Liver (tissue), 9 donors: ENCODE measurements around the gene SPAM1. TPM values are rescaled to one million over a fixed set of nuclear protein-coding genes. Genes with fewer than 3 reads are reported as not detected.

Experiments used
- DNase-seq: peaks from one replicate; pipeline ENCODE4 v3.0.0-alpha.2; 2017; ENCODE audit warnings: low spot score
- H3K27ac ChIP-seq, 2 donors: one replicate each; pipeline ENCODE4 v1.7.0; 2013; ENCODE audit warnings: inconsistent platforms in 2 of 2, low read length in 2 of 2, control low read depth in 1 of 2, low read depth in 1 of 2, mild to moderate bottlenecking in 1 of 2
- H3K27me3 ChIP-seq, 4 donors: one replicate each; pipeline versions ENCODE4 v1.6.1 to v1.7.0; 2013; ENCODE audit warnings: low read length in 3 of 4, inconsistent platforms in 1 of 4, mild to moderate bottlenecking in 1 of 4, moderate library complexity in 1 of 4; ENCODE audit not compliant: control insufficient read depth in 4 of 4, insufficient read depth in 4 of 4
- H3K36me3 ChIP-seq, 4 donors: one replicate each; pipeline versions ENCODE4 v1.6.1 to v1.7.0; 2013; ENCODE audit warnings: low read length in 3 of 4, mild to moderate bottlenecking in 3 of 4, low read depth in 1 of 4, moderate library complexity in 1 of 4; ENCODE audit not compliant: control insufficient read depth in 4 of 4, insufficient read depth in 3 of 4
- H3K4me1 ChIP-seq, 4 donors: one replicate each; pipeline versions ENCODE4 v1.6.1 to v1.7.0; 2013; ENCODE audit warnings: low read length in 3 of 4, mild to moderate bottlenecking in 3 of 4, moderate library complexity in 1 of 4; ENCODE audit not compliant: control insufficient read depth in 4 of 4, insufficient read depth in 4 of 4
- H3K4me3 ChIP-seq, 3 donors: one replicate each; pipeline versions ENCODE4 v1.6.1 to v1.7.0; 2013; ENCODE audit warnings: low read length in 3 of 3, control low read depth in 1 of 3, low read depth in 1 of 3, mild to moderate bottlenecking in 1 of 3
- H3K9ac ChIP-seq, 2 donors: one replicate each; pipeline ENCODE4 v1.7.0; 2013; ENCODE audit warnings: low read length in 2 of 2, mild to moderate bottlenecking in 2 of 2, moderate library complexity in 2 of 2, control low read depth in 1 of 2, low read depth in 1 of 2
- H3K9me3 ChIP-seq, 4 donors: one replicate each; pipeline versions ENCODE4 v1.6.1 to v1.7.0; 2013; ENCODE audit warnings: low read length in 3 of 4; ENCODE audit not compliant: control insufficient read depth in 4 of 4
- ATF3 ChIP-seq: IDR thresholded peaks from 2 replicates; pipeline ENCODE4 v1.6.1; 2016; ENCODE audit warnings: antibody characterized with exemption
- CTCF ChIP-seq: fragments of 150-350 bp; IDR thresholded peaks from 2 replicates; pipeline ENCODE4 v1.5.1; 2017; ENCODE audit warnings: improper control_type of control experiment, low read depth, low read length; ENCODE audit not compliant: missing input control
- FOXA2 ChIP-seq: IDR thresholded peaks from 2 replicates; pipeline ENCODE4 v1.6.1; 2016; ENCODE audit warnings: antibody characterized with exemption
- GABPA ChIP-seq, 2 donors: IDR thresholded peaks in 1 of 2; conservative IDR thresholded peaks in 1 of 2; 2 replicates each; pipeline ENCODE4 v1.6.1; 2016; ENCODE audit warnings: antibody characterized with exemption in 2 of 2, mild to moderate bottlenecking in 1 of 2, moderate library complexity in 1 of 2
- HNF4A ChIP-seq, 2 donors: conservative IDR thresholded peaks; 2 replicates each; pipeline ENCODE4 v1.6.1; 2016; ENCODE audit warnings: antibody characterized with exemption in 2 of 2, mild to moderate bottlenecking in 2 of 2
- HNF4G ChIP-seq: IDR thresholded peaks from 2 replicates; pipeline ENCODE4 v1.6.1; 2016; ENCODE audit warnings: antibody characterized with exemption
- MAX ChIP-seq: IDR thresholded peaks from 2 replicates; pipeline ENCODE4 v1.6.1; 2016; ENCODE audit warnings: antibody characterized with exemption
- NR2F2 ChIP-seq: IDR thresholded peaks from 2 replicates; pipeline ENCODE4 v1.6.1; 2016; ENCODE audit warnings: antibody characterized with exemption
- RAD21 ChIP-seq, 2 donors: IDR thresholded peaks; 2 replicates each; pipeline ENCODE4 v1.6.1; 2016; ENCODE audit warnings: antibody characterized with exemption in 2 of 2, mild to moderate bottlenecking in 2 of 2
- REST ChIP-seq: IDR thresholded peaks from 2 replicates; pipeline ENCODE4 v1.6.1; 2016; ENCODE audit warnings: antibody characterized with exemption, mild to moderate bottlenecking
- RXRA ChIP-seq, 2 donors: IDR thresholded peaks; 2 replicates each; pipeline ENCODE4 v1.6.1; 2017 to 2018; ENCODE audit warnings: antibody characterized with exemption in 2 of 2, mild to moderate bottlenecking in 1 of 2
- SP1 ChIP-seq: IDR thresholded peaks from 2 replicates; pipeline ENCODE4 v1.6.1; 2018; ENCODE audit warnings: antibody characterized with exemption, mild to moderate bottlenecking
- YY1 ChIP-seq: IDR thresholded peaks from 2 replicates; pipeline ENCODE4 v1.6.1; 2016; ENCODE audit warnings: antibody characterized with exemption, mild to moderate bottlenecking
- WGBS: extraction: QIAGEN DNeasy Blood & Tissue Kit; methylation state at CpG from one replicate; pipeline ENCODE4 v1.1.7; 2013; 5-methylcytosine and 5-hydroxymethylcytosine counted together
- polyA plus RNA-seq, 2 donors: library from polyadenylated mRNA; stranded (reverse) in 1 of 2; unstranded in 1 of 2; fragments of 200-250 nt in 1 of 2; fragments of >200 nt in 1 of 2; fragmentation: Nextera tagmentation in 1 of 2; extraction: Ambion mirVana in 1 of 2; gene quantifications; one replicate each; pipeline versions ENCODE4 v1.2.1 to v1.2.3, GENCODE V29; 2013 to 2015
- total RNA-seq, 2 donors: library from RNA; depleted of rRNA; stranded (reverse); fragments of >200 nt; gene quantifications; one replicate each; pipeline ENCODE4 v1.2.3, GENCODE V29; 2014
- donor health status: healthy.
- donor health status: healthy.
- donor health status: healthy.
- donor health status: healthy.
- donor health status: healthy.

Gene SPAM1
- total and polyA plus RNA-seq, 4 donors: not detected

GRCh38 chr7:123939784-123940183, 14.7 kb downstream of the SPAM1 start:
- H3K27ac ChIP-seq: no peak overlapping the region
- no peaks in the 10 kb centered on the region for H3K36me3 ChIP-seq
- no peak for DNase-seq
- H3K4me3 ChIP-seq: no peak overlapping the region
- 47% methylated on average over 3 of the region's 3 CpGs for WGBS
- H3K4me1 ChIP-seq: no peaks in the 10 kb centered on the region
- no peak overlapping the region for H3K9ac ChIP-seq
- peaks cover 4 to 9% (median 7%) of the 10 kb centered on the region in 4 donors for H3K9me3 ChIP-seq
- no peaks in the 10 kb centered on the region for H3K27me3 ChIP-seq
- TF ChIP-seq REST: no peak

- 49% methylated on average over 3 of the region's 3 CpGs for WGBS
- H3K27me3 ChIP-seq: no peaks in the 10 kb centered on the region
- TF ChIP-seq YY1 (no peak), RAD21 (IDR thresholded peaks at IDR 0.05) (no peak), FOXA2 (no peak), SP1 (no peak), NR2F2 (no peak)
- H3K9me3 ChIP-seq: peaks cover 0 to 2% (median under 1%) of the 10 kb centered on the region in 4 donors
- no peak overlapping the region for H3K9ac ChIP-seq
- no peak overlapping the region for H3K4me3 ChIP-seq
- H3K27ac ChIP-seq: no peak overlapping the region
- no peak for DNase-seq
- no peaks in the 10 kb centered on the region for H3K4me1 ChIP-seq
- H3K36me3 ChIP-seq: no peaks in the 10 kb centered on the region
Measured at GRCh38 chr7:123941391-123942180, 16.5 kb downstream of the SPAM1 start.

- Histone ChIP-seq H3K27ac (no peak overlapping the region), H3K9ac (no peak overlapping the region), H3K4me3 (no peak overlapping the region), H3K36me3 (no peaks in the 10 kb centered on the region), H3K27me3 (no peaks in the 10 kb centered on the region), H3K4me1 (no peaks in the 10 kb centered on the region), H3K9me3 (no peaks in the 10 kb centered on the region)
- DNase-seq: no peak
- 63% methylated on average over 1 of the region's 1 CpG for WGBS
- TF ChIP-seq MAX: no peak
- TF ChIP-seq HNF4G: no peak
- no peak for TF ChIP-seq ATF3
- TF ChIP-seq GABPA (IDR thresholded peaks at IDR 0.05 in 1 of 2, conservative IDR thresholded peaks at IDR 0.05 in 1 of 2): no peak
- TF ChIP-seq NR2F2: no peak
- TF ChIP-seq CTCF: no peak
- TF ChIP-seq HNF4A (conservative IDR thresholded peaks at IDR 0.05): no peak
- no peak for TF ChIP-seq RAD21 (IDR thresholded peaks at IDR 0.05)
- no peak for TF ChIP-seq RXRA (IDR thresholded peaks at IDR 0.05)
- no peak for TF ChIP-seq YY1
Measured at GRCh38 chr7:123944395-123944794, 19.4 kb downstream of the SPAM1 start.
